Right lobe of liver (tissue), 4 donors: ENCODE data around the gene SLC6A11.

Experiments
- CTCF ChIP-seq, 4 donors: fragments of 200-600 bp in 3 of 4; fragments of 450-650 bp in 1 of 4; IDR thresholded peaks; one replicate each; pipeline versions ENCODE4 v1.5.1 to v1.8.0; 2016 to 2022; ENCODE audit warnings: antibody characterized with exemption in 4 of 4, mild to moderate bottlenecking in 2 of 4
- POLR2A ChIP-seq: fragments of 450-650 bp; IDR thresholded peaks from one replicate; pipeline ENCODE4 v1.6.1; 2017; ENCODE audit warnings: antibody characterized with exemption, mild to moderate bottlenecking
- donor health status: DM: no; HTN: no; CAD: no.
- donor health status: DM: no; HTN: no; CAD: no.
- donor health status: DM: no; HTN: yes; CAD: no.

GRCh38 chr3:10823516-10823818 lies 7.4 kb downstream of the SLC6A11 start:
- TF ChIP-seq CTCF (IDR thresholded peaks at IDR 0.05) (no peak), POLR2A (no peak)
